Fibroblast of the aortic adventitia (primary cell): Measurements from ENCODE around the gene RAPGEF6. TPM values are rescaled to one million over a fixed set of nuclear protein-coding genes. Genes with fewer than 3 reads are reported as not detected.

Experiments
- DNase-seq: peaks from one replicate; pipeline ENCODE4 v3.0.0-alpha.2; 2010; ENCODE audit warnings: low read depth
- H3K4me3 ChIP-seq: 2 replicates; pipeline ENCODE4 v1.5.1; 2011; ENCODE audit warnings: low read depth, mild to moderate bottlenecking, control low read depth, low read length, moderate library complexity
- total RNA-seq: library from RNA; depleted of rRNA; stranded (reverse); fragments of >200 nt; gene quantifications from 2 replicates; pipeline ENCODE4 v1.2.3, GENCODE V29; 2012; ENCODE audit warnings: low replicate concordance
- TF ChIP-seq, protein P1 (sequence below): IDR thresholded peaks from 2 replicates; pipeline ENCODE4 v1.5.1; 2011; ENCODE audit warnings: mild to moderate bottlenecking, low read length, control low read depth, inconsistent platforms; ENCODE audit not compliant: insufficient read depth

RAPGEF6 gene
- total RNA-seq, 1 donor = 17.5 TPM

DNA sequence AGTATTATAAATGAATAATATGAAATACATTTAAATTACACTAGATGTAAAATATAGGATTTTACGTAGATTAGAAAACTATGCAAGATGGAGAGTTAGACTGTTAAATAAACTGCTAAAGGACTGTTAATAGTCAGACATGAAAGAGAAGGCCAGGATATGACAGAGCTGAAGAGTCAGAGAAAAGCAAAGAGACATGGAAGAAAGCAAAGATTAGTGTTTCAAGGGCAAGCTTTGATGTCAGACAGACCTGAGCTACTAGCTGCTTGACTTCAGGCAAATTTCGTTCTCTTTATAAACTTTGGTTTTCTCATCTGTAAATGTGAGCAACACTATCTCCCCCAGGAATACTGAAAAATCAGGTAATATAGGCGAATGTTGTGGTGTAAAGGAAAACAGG is 161.3 kb downstream of the RAPGEF6 start:
- H3K4me3 ChIP-seq = no peak overlapping the region
- TF ChIP-seq, protein P1, sequence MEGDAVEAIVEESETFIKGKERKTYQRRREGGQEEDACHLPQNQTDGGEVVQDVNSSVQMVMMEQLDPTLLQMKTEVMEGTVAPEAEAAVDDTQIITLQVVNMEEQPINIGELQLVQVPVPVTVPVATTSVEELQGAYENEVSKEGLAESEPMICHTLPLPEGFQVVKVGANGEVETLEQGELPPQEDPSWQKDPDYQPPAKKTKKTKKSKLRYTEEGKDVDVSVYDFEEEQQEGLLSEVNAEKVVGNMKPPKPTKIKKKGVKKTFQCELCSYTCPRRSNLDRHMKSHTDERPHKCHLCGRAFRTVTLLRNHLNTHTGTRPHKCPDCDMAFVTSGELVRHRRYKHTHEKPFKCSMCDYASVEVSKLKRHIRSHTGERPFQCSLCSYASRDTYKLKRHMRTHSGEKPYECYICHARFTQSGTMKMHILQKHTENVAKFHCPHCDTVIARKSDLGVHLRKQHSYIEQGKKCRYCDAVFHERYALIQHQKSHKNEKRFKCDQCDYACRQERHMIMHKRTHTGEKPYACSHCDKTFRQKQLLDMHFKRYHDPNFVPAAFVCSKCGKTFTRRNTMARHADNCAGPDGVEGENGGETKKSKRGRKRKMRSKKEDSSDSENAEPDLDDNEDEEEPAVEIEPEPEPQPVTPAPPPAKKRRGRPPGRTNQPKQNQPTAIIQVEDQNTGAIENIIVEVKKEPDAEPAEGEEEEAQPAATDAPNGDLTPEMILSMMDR = no peak
- DNase-seq = no peak

GRCh38 chr5:131466171-131466766 is 168.8 kb downstream of the RAPGEF6 start:
- TF ChIP-seq, protein P1 = no peak
- H3K4me3 ChIP-seq = no peak overlapping the region
- DNase-seq = peak; percentile 76

DNA sequence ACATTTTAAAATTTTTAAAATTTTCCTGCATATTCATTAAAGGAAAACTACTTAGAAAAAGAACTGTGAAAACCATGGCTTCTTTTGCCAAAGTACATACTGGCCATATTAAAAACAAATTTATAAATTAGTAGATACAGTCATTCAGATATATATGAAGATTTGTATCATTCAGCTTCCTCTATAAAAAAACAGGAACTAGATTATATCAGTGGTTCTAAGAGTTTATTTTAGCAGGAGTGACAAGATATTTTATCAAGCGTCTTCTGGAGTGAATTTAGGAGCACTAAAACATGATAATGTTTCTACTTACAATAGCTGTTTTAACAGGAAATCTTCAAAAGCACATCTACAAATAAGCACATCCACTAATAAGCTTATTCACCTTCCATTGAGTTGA is 171.4 kb downstream of the RAPGEF6 start:
- TF ChIP-seq, protein P1 = no peak
- no peak for DNase-seq
- no peak overlapping the region for H3K4me3 ChIP-seq

DNA sequence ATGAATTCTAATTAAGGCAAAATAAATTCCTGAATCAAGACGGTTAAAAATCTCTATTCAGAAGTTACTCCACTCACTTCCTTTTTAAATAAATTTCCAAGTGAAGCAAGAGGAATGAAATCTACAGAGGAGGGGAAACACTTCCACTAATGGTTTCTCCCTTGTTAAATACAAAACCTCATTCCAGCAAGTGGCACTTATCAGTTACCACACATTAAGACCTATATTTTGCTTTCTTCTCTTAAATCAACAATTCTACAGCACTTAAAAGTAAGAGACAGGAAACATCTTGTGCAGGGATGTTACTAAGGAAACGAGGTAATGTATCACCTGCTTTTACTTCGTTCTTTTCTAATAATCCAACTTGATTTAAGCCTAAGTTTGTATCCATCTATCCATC is 172.6 kb downstream of the RAPGEF6 start:
- no peak overlapping the region for H3K4me3 ChIP-seq
- no peak for DNase-seq
- TF ChIP-seq, protein P1 = no peak

GRCh38 chr5:131461742-131462141 is 173.3 kb downstream of the RAPGEF6 start:
- H3K4me3 ChIP-seq = no peak overlapping the region
- TF ChIP-seq, protein P1 = no peak
- DNase-seq = no peak

DNA sequence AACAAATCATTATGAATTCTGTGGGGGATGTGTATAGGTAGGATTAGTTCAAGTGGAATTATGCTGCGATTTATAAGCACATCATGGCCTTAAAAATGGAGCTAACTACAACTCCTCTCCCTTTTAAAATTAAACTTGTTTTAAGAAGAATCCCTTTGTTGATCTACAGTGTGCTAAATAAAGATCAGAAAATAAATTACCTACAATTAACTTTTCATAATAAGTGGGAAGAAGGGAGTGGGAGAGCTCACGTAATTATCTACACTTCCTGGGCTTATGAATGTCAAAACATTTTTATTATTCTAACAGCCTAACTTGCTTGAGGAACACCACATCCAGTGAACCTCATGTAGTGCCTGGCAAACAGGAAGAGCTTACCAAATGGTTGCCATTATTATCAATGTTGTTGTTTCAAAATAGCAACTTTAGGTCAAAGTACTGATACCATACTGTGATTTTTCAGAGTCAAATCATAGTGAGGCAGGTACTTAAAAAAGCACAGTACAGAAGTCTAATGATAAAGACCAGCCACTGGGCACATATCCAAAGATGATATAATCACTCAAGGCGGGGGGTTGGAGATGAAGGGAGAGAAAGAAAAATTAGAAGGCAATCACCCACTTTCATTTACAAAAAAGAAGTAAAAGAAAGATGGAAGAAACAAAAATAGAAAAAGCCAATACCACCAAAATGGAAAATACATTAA is 174.0 kb downstream of the RAPGEF6 start:
- DNase-seq = no peak

More for the DNA sequence above, 174.0 kb downstream of the RAPGEF6 start:
- H3K4me3 ChIP-seq = no peak overlapping the region
- TF ChIP-seq, protein P1 = no peak
